ENCODE data around the gene ANGPTL7.

DNA sequence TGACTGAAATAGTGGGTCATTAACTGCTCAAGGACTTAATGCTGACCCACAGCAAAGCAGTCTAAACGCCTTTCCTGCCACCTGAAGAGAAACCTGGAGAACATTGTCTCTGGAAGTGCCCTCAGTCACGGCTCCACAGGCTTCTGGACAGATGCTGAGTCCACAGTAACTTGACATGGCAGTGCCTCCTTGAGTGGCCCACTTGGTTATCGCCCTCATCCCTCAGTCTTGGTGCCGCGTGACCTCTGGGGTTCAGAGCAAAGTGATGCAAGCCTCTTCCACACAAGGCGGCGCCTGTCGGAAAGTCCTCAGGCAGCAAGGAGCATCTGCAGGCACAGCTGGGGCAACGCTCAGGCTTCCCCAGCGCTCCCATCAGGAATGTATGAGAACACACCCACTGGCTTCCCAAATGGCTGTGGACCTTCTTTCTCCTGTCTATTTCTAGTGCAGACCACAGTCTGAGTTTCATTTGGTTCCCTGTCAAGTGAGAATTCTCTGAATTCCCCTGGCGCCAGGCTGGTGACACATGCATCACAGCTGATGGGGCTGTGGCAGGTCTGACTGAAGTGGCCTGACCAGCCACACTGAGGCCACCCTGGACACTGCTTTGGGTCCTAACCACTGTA, 13.0 kb upstream of the ANGPTL7 start:
- TF ChIP-seq, protein P1, sequence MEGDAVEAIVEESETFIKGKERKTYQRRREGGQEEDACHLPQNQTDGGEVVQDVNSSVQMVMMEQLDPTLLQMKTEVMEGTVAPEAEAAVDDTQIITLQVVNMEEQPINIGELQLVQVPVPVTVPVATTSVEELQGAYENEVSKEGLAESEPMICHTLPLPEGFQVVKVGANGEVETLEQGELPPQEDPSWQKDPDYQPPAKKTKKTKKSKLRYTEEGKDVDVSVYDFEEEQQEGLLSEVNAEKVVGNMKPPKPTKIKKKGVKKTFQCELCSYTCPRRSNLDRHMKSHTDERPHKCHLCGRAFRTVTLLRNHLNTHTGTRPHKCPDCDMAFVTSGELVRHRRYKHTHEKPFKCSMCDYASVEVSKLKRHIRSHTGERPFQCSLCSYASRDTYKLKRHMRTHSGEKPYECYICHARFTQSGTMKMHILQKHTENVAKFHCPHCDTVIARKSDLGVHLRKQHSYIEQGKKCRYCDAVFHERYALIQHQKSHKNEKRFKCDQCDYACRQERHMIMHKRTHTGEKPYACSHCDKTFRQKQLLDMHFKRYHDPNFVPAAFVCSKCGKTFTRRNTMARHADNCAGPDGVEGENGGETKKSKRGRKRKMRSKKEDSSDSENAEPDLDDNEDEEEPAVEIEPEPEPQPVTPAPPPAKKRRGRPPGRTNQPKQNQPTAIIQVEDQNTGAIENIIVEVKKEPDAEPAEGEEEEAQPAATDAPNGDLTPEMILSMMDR (conservative IDR thresholded peaks at IDR 0.05): no peak
- no peak for TF ChIP-seq ZFX (IDR thresholded peaks at IDR 0.05)

Data from C4-2B (cell line).